Calu3 (cell line): Measurements from ENCODE around the gene PTPN1. TPM values are rescaled to one million over a fixed set of nuclear protein-coding genes. Genes with fewer than 3 reads are reported as not detected.

Experiments used
- BruUV-seq: library from RNA; stranded (reverse); fragments of 400-500 nt; replicated peaks from 2 replicates; lab custom pipeline; 2021; lab: Mats Ljungman, UMichigan
- CTCF ChIA-PET: fragments of 300-600 bp; sonication (Branson Sonifier 250); formaldehyde crosslinking; loops from one replicate; lab custom pipeline; 2022; ENCODE audit warnings: antibody characterized with exemption; lab: Charles Lee
- DNase-seq: peaks from one replicate; pipeline ENCODE4 v3.0.0; 2022
- H3K27ac Mint-ChIP-seq: one replicate; pipeline ENCODE4 v1.8.0; 2022; ENCODE audit warnings: mixed read lengths; ENCODE audit not compliant: unreplicated experiment
- H3K27me3 Mint-ChIP-seq: one replicate; pipeline ENCODE4 v1.8.0; 2022; ENCODE audit warnings: mixed read lengths; ENCODE audit not compliant: unreplicated experiment
- H3K36me3 Mint-ChIP-seq: one replicate; pipeline ENCODE4 v1.8.0; 2022; ENCODE audit warnings: mild to moderate bottlenecking, moderate library complexity, mixed read lengths; ENCODE audit not compliant: insufficient read depth, unreplicated experiment
- H3K4me1 Mint-ChIP-seq: one replicate; pipeline ENCODE4 v1.8.0; 2022; ENCODE audit warnings: mild to moderate bottlenecking, low read depth, mixed read lengths; ENCODE audit not compliant: unreplicated experiment
- H3K4me3 Mint-ChIP-seq: one replicate; pipeline ENCODE4 v1.8.0; 2022; ENCODE audit warnings: mild to moderate bottlenecking, low read depth, moderate library complexity, mixed read lengths; ENCODE audit not compliant: unreplicated experiment
- H3K9me3 Mint-ChIP-seq: one replicate; pipeline ENCODE4 v1.8.0; 2022; ENCODE audit warnings: low read depth, mixed read lengths; ENCODE audit not compliant: unreplicated experiment
- CTCF ChIP-seq: fragments of 200-600 bp; IDR thresholded peaks from one replicate; pipeline ENCODE4 v1.8.0; 2022; ENCODE audit warnings: antibody characterized with exemption; ENCODE audit not compliant: unreplicated experiment
- intact Hi-C: fragments of 100-400 bp; cut with micrococcal nuclease; formaldehyde crosslinking; loops from one replicate; pipeline ENCODE4 v1.10.0; 2022; ENCODE audit not compliant: unreplicated experiment
- total RNA-seq: library from RNA; stranded (reverse); gene quantifications from 2 replicates; pipeline ENCODE4 v1.2.3, GENCODE V29; 2022

Gene PTPN1
- total RNA-seq, 1 experiment from 2014 or later: 58.5 TPM

GRCh38 chr20:50468378-50468798, 41.8 kb upstream of the PTPN1 start:
- H3K4me3 Mint-ChIP-seq: no peak overlapping the region
- no peak for DNase-seq
- H3K27ac Mint-ChIP-seq: no peak overlapping the region
- peaks cover 36% of the 10 kb centered on the region for H3K4me1 Mint-ChIP-seq
- H3K27me3 Mint-ChIP-seq: no peaks in the 10 kb centered on the region
- intact Hi-C loops: no loop called here
- TF ChIP-seq CTCF: no peak
- peaks cover 9% of the 10 kb centered on the region for H3K36me3 Mint-ChIP-seq
- H3K9me3 Mint-ChIP-seq: no peaks in the 10 kb centered on the region
- no TSS peak for BruUV-seq
- CTCF ChIA-PET: interaction anchor here (0.7 to 0.8 kb wide), 3 partner anchors 36 to 104 kb away, joined by 3 to 5 read pairs (median 4); no protein-coding TSS in a partner anchor

GRCh38 chr20:50469176-50469723, 40.9 kb upstream of the PTPN1 start:
- no peaks in the 10 kb centered on the region for H3K9me3 Mint-ChIP-seq
- intact Hi-C loops: no loop called here
- H3K27me3 Mint-ChIP-seq: no peaks in the 10 kb centered on the region
- no peak overlapping the region for H3K4me3 Mint-ChIP-seq
- TF ChIP-seq CTCF: no peak
- H3K4me1 Mint-ChIP-seq: peaks cover 39% of the 10 kb centered on the region
- peaks cover 9% of the 10 kb centered on the region for H3K36me3 Mint-ChIP-seq
- CTCF ChIA-PET: interaction anchor here (0.5 to 0.8 kb wide), 2 partner anchors 42 to 331 kb away, joined by 4 read pairs; no protein-coding TSS in a partner anchor
- no peak overlapping the region for H3K27ac Mint-ChIP-seq
- no peak for DNase-seq
- no TSS peak for BruUV-seq

GRCh38 chr20:50469796-50470195, 40.4 kb upstream of the PTPN1 start:
- TSS peak; percentile 94 for BruUV-seq
- Mint-ChIP-seq H3K36me3 (peaks cover 9% of the 10 kb centered on the region), H3K27me3 (no peaks in the 10 kb centered on the region), H3K4me3 (no peak overlapping the region), H3K27ac (no peak overlapping the region), H3K4me1 (peaks cover 39% of the 10 kb centered on the region), H3K9me3 (no peaks in the 10 kb centered on the region)
- TF ChIP-seq CTCF: no peak
- DNase-seq: no peak
- CTCF ChIA-PET: interaction anchor here (0.5 to 1.1 kb wide), 2 partner anchors 232 to 331 kb away, joined by 3 to 4 read pairs; no protein-coding TSS in a partner anchor
- intact Hi-C loops: loop anchor here (2.0 to 10.0 kb wide), 3 partner anchors 73 to 295 kb away; no protein-coding TSS in a partner anchor

GRCh38 chr20:50470264-50470858, 39.8 kb upstream of the PTPN1 start:
- CTCF ChIA-PET: interaction anchor here (1.1 kb wide), 1 partner anchor 233 kb away, joined by 3 read pairs; no protein-coding TSS in a partner anchor
- H3K27me3 Mint-ChIP-seq: no peaks in the 10 kb centered on the region
- no TSS peak for BruUV-seq
- H3K4me1 Mint-ChIP-seq: peaks cover 40% of the 10 kb centered on the region
- H3K36me3 Mint-ChIP-seq: peaks cover 9% of the 10 kb centered on the region
- intact Hi-C loops: loop anchor here (2.0 to 10.0 kb wide), 3 partner anchors 72 to 294 kb away; no protein-coding TSS in a partner anchor
- H3K27ac Mint-ChIP-seq: peak overlapping the region; percentile 30
- DNase-seq: peak; percentile 36
- no peak overlapping the region for H3K4me3 Mint-ChIP-seq
- no peak for TF ChIP-seq CTCF
- no peaks in the 10 kb centered on the region for H3K9me3 Mint-ChIP-seq
